SK-N-SH (cell line): Measurements from ENCODE around the gene ASAP2.

Experiments
- CTCF ChIP-seq: fragments of 200-600 bp; sonication (generic); IDR thresholded peaks from 2 replicates; pipeline ENCODE4 v1.6.1; 2017; ENCODE audit warnings: antibody characterized with exemption, mild to moderate bottlenecking, moderate library complexity
- POLR2AphosphoS5 ChIP-seq: IDR thresholded peaks from 2 replicates; pipeline ENCODE4 v1.6.1; 2012; ENCODE audit warnings: low read depth, low read length
- REST ChIP-seq: IDR thresholded peaks from 2 replicates; pipeline ENCODE4 v1.6.1; 2012; ENCODE audit warnings: mild to moderate bottlenecking, low read depth, low read length, moderate library complexity
- RXRA ChIP-seq: IDR thresholded peaks from 2 replicates; pipeline ENCODE4 v1.4.0; 2012; ENCODE audit warnings: low read depth, mild to moderate bottlenecking, borderline replicate concordance
- SIN3A ChIP-seq: IDR thresholded peaks from 2 replicates; pipeline ENCODE4 v1.6.1; 2012; ENCODE audit warnings: low read depth, mild to moderate bottlenecking, low read length, moderate library complexity, borderline replicate concordance

GRCh38 chr2:9366026-9366425, 159.4 kb downstream of the ASAP2 start:
- TF ChIP-seq REST (no peak), POLR2AphosphoS5 (no peak), SIN3A (no peak), CTCF (no peak), RXRA (no peak)
